Neural progenitor cell (in vitro differentiated cells): ENCODE data around the gene CASTOR2. TPM values are rescaled to one million over a fixed set of nuclear protein-coding genes. Genes with fewer than 3 reads are reported as not detected.
"Not testable (repeated sequence)": the region's sequence is repeated elsewhere in the genome, so short reads cannot be mapped to it uniquely, and the experiment has no call there.

ENCODE experiments used
- DNase-seq: peaks from one replicate; pipeline ENCODE4 v3.0.0-alpha.2; 2016; ENCODE audit warnings: low spot score
- H2AFZ ChIP-seq: fragments of 200-600 bp; sonication (generic); replicated peaks from 2 replicates; pipeline ENCODE4 v1.6.1; 2016; ENCODE audit warnings: antibody characterized with exemption
- H3F3A ChIP-seq: fragments of 200-600 bp; sonication (generic); 2 replicates; pipeline ENCODE4 v1.6.1; 2016; ENCODE audit warnings: antibody characterized with exemption, low read depth
- H3K27ac ChIP-seq: fragments of 200-600 bp; sonication (generic); 2 replicates; pipeline ENCODE4 v1.5.1; 2016; ENCODE audit warnings: mild to moderate bottlenecking
- H3K27me3 ChIP-seq: fragments of 200-600 bp; sonication (generic); 2 replicates; pipeline ENCODE4 v1.6.1; 2016; ENCODE audit warnings: mild to moderate bottlenecking, moderate library complexity
- H3K36me3 ChIP-seq: fragments of 200-600 bp; sonication (generic); 2 replicates; pipeline ENCODE4 v1.5.1; 2016
- H3K4me1 ChIP-seq: fragments of 200-600 bp; sonication (generic); 2 replicates; pipeline ENCODE4 v1.6.1; 2016; ENCODE audit warnings: mixed run types
- H3K4me2 ChIP-seq: fragments of 200-600 bp; sonication (generic); 2 replicates; pipeline ENCODE4 v1.6.1; 2016
- H3K4me3 ChIP-seq: fragments of 200-600 bp; sonication (generic); 2 replicates; pipeline ENCODE4 v1.5.1; 2016
- H3K79me2 ChIP-seq: fragments of 200-600 bp; sonication (generic); 2 replicates; pipeline ENCODE4 v1.6.1; 2016; ENCODE audit warnings: low read depth
- H3K9ac ChIP-seq: fragments of 200-600 bp; sonication (generic); 2 replicates; pipeline ENCODE4 v1.6.1; 2016
- H3K9me3 ChIP-seq: fragments of 200-600 bp; sonication (generic); 2 replicates; pipeline ENCODE4 v1.5.1; 2016; ENCODE audit warnings: low read depth
- H4K20me1 ChIP-seq: fragments of 200-600 bp; sonication (generic); 2 replicates; pipeline ENCODE4 v1.6.1; 2016; ENCODE audit warnings: low read depth
- H3K27ac Mint-ChIP-seq: 3 replicates; pipeline ENCODE4 v1.8.0; 2021; ENCODE audit warnings: mixed read lengths
- H3K27me3 Mint-ChIP-seq: 2 replicates; pipeline ENCODE4 v1.8.0; 2022; ENCODE audit warnings: low read depth, mild to moderate bottlenecking, inconsistent platforms, moderate library complexity, mixed read lengths; ENCODE audit not compliant: insufficient read depth
- H3K36me3 Mint-ChIP-seq: 3 replicates; pipeline ENCODE4 v1.8.0; 2021; ENCODE audit warnings: mixed read lengths
- H3K4me1 Mint-ChIP-seq: 3 replicates; pipeline ENCODE4 v1.8.0; 2021; ENCODE audit warnings: mixed read lengths
- H3K4me3 Mint-ChIP-seq: 3 replicates; pipeline ENCODE4 v1.8.0; 2021; ENCODE audit warnings: mild to moderate bottlenecking, moderate library complexity, mixed read lengths
- H3K9me3 Mint-ChIP-seq: 3 replicates; pipeline ENCODE4 v1.8.0; 2020; ENCODE audit warnings: mixed read lengths
- EZH2 ChIP-seq: fragments of 200-600 bp; sonication (generic); IDR thresholded peaks from 2 replicates; pipeline ENCODE4 v1.6.1; 2017; ENCODE audit warnings: antibody characterized with exemption, mild to moderate bottlenecking, moderate library complexity
- EZH2phosphoT487 ChIP-seq: fragments of 200-600 bp; sonication (generic); IDR thresholded peaks from 2 replicates; pipeline ENCODE4 v1.6.1; 2017; ENCODE audit warnings: antibody characterized with exemption
- total RNA-seq: library from RNA; depleted of rRNA; stranded (reverse); fragments of >200 nt; gene quantifications from 2 replicates; pipeline ENCODE4 v1.2.3, GENCODE V29; 2015; ENCODE audit warnings: low replicate concordance
- TF ChIP-seq, protein P1 (sequence below): fragments of 200-600 bp; sonication (generic); IDR thresholded peaks from 2 replicates; pipeline ENCODE4 v1.5.1; 2017; ENCODE audit warnings: antibody characterized with exemption, mild to moderate bottlenecking

The CASTOR2 gene
- total RNA-seq, 1 donor from 2014 or later, result 11.7 TPM

DNA sequence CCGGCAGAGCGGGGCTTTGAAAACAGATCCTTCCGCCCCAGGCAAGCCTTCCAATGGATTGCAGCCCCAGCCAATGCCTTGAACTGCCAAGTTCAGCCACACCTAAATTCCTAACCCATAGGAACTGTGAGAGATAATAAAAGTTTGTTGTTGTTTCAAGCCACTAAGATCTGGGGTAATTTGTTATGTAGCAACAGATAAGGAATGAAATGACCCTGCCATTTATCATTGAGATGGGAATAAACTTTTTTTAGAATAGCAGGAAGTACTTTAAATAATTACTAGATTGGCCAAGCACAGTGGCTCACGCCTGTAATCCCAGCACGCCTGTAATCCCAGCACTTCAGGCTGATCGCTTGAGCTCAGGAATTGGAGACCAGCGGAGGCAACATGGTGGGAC lies 11.5 kb downstream of the CASTOR2 start:
- not testable (repeated sequence) for H3K27ac Mint-ChIP-seq, H3K9me3 Mint-ChIP-seq, DNase-seq, H3K36me3 Mint-ChIP-seq, H3K4me2 ChIP-seq, H3F3A ChIP-seq, H3K4me1 ChIP-seq, H3K9me3 ChIP-seq, H3K27ac ChIP-seq, H3K79me2 ChIP-seq, H3K4me1 Mint-ChIP-seq, H3K9ac ChIP-seq, H3K4me3 ChIP-seq, H4K20me1 ChIP-seq, H2AFZ ChIP-seq, H3K27me3 Mint-ChIP-seq, H3K36me3 ChIP-seq, H3K4me3 Mint-ChIP-seq, H3K27me3 ChIP-seq

DNA sequence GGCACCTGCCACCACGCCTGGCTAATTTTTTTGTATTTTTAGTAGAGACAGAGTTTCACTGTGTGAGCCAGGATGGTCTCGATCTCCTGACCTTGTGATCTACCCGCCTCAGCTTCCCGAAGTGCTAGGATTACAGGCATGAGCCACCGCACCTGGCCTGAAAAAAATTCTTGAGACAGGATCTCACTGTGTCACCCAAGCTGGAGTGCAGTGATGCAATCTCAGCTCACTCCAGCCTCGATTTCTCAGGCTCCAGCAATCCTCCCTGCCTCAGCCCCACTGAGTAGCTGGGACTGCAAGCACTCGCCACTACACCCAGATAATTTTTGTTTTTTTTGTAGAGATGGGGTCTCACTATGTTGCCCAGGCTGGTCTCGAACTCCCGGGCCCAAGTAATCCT lies 13.0 kb downstream of the CASTOR2 start:
- H3K9ac ChIP-seq, H3K4me1 Mint-ChIP-seq, H3K9me3 Mint-ChIP-seq, H2AFZ ChIP-seq, DNase-seq, H3K4me3 Mint-ChIP-seq, H3K79me2 ChIP-seq, H3K27me3 Mint-ChIP-seq, H3K27ac Mint-ChIP-seq, H3F3A ChIP-seq, H4K20me1 ChIP-seq, H3K4me3 ChIP-seq, H3K36me3 ChIP-seq, H3K36me3 Mint-ChIP-seq, H3K27ac ChIP-seq, H3K4me2 ChIP-seq, H3K9me3 ChIP-seq, H3K4me1 ChIP-seq, H3K27me3 ChIP-seq: not testable (repeated sequence)

DNA sequence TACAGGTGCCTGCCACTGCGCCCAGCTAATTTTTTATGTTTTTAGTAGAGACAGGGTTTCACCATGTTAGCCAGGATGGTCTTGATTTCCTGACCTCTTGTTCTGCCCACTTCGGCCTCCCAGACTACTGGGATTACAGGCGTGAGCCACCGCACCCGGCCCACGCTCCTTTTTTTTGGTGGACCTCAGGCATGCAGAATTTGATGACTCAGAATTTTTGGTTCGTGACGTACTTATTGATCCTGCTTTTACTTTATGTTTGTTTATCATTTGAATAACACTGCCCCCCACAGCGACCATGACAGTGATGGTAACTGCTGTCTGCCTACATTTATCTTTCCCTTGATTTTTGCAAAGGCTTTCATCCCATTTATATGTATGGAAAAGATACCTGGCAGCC lies 23.9 kb downstream of the CASTOR2 start:
- peak overlapping the region; percentile 74 for H3K27ac Mint-ChIP-seq
- H3K27ac ChIP-seq, H3K79me2 ChIP-seq, H3K27me3 ChIP-seq, DNase-seq, H2AFZ ChIP-seq, H3K36me3 ChIP-seq, H3K4me3 ChIP-seq, H3K9me3 ChIP-seq, H3K4me1 Mint-ChIP-seq, H3K4me3 Mint-ChIP-seq, H3K4me1 ChIP-seq, H3K36me3 Mint-ChIP-seq, H3K4me2 ChIP-seq, H3K9me3 Mint-ChIP-seq, H3F3A ChIP-seq, H3K9ac ChIP-seq, H3K27me3 Mint-ChIP-seq: not testable (repeated sequence)
- H4K20me1 ChIP-seq, result peaks cover 50% of the 10 kb centered on the region

DNA sequence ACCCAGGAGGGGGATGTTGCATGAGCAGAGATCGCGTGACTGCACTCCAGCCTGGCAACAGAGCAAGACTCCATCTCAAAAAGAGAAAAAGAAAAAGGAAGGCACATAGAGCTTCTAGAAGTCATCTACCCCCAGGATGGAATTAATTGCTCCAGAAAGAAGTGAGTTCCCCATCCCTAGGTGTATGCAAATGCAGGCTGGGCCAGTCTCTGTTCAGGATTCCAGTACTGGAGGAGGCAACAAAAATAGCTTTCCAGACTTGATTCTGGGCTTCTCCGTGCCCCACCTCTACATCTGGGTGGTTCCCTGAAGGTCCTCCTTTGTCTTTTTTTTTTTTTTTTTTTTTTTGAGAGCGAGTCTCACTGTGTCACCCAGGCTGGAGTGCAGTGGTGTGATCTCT lies 28.6 kb downstream of the CASTOR2 start:
- no peaks in the 10 kb centered on the region for H3K9me3 Mint-ChIP-seq
- no peak overlapping the region for H3K4me3 ChIP-seq
- peaks cover 14% of the 10 kb centered on the region for H3F3A ChIP-seq
- DNase-seq, result no peak
- H3K27ac ChIP-seq, result no peak overlapping the region
- H3K4me3 Mint-ChIP-seq, result no peak overlapping the region
- peaks cover 36% of the 10 kb centered on the region for H3K79me2 ChIP-seq
- H3K36me3 ChIP-seq, result no peaks in the 10 kb centered on the region
- no peak overlapping the region for H3K27ac Mint-ChIP-seq
- peaks cover 36% of the 10 kb centered on the region for H3K4me1 Mint-ChIP-seq
- peaks cover 14% of the 10 kb centered on the region for H3K4me1 ChIP-seq
- no peak overlapping the region for H2AFZ ChIP-seq
- H4K20me1 ChIP-seq, result peaks cover 68% of the 10 kb centered on the region
- no peaks in the 10 kb centered on the region for H3K27me3 ChIP-seq
- H3K27me3 Mint-ChIP-seq, result peaks cover 3% of the 10 kb centered on the region
- no peaks in the 10 kb centered on the region for H3K9me3 ChIP-seq
- H3K9ac ChIP-seq, result no peak overlapping the region
- peaks cover 3% of the 10 kb centered on the region for H3K36me3 Mint-ChIP-seq
- TF ChIP-seq EZH2phosphoT487 (no peak), EZH2 (no peak)
- TF ChIP-seq, protein P1, sequence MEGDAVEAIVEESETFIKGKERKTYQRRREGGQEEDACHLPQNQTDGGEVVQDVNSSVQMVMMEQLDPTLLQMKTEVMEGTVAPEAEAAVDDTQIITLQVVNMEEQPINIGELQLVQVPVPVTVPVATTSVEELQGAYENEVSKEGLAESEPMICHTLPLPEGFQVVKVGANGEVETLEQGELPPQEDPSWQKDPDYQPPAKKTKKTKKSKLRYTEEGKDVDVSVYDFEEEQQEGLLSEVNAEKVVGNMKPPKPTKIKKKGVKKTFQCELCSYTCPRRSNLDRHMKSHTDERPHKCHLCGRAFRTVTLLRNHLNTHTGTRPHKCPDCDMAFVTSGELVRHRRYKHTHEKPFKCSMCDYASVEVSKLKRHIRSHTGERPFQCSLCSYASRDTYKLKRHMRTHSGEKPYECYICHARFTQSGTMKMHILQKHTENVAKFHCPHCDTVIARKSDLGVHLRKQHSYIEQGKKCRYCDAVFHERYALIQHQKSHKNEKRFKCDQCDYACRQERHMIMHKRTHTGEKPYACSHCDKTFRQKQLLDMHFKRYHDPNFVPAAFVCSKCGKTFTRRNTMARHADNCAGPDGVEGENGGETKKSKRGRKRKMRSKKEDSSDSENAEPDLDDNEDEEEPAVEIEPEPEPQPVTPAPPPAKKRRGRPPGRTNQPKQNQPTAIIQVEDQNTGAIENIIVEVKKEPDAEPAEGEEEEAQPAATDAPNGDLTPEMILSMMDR, result no peak
- no peak overlapping the region for H3K4me2 ChIP-seq

DNA sequence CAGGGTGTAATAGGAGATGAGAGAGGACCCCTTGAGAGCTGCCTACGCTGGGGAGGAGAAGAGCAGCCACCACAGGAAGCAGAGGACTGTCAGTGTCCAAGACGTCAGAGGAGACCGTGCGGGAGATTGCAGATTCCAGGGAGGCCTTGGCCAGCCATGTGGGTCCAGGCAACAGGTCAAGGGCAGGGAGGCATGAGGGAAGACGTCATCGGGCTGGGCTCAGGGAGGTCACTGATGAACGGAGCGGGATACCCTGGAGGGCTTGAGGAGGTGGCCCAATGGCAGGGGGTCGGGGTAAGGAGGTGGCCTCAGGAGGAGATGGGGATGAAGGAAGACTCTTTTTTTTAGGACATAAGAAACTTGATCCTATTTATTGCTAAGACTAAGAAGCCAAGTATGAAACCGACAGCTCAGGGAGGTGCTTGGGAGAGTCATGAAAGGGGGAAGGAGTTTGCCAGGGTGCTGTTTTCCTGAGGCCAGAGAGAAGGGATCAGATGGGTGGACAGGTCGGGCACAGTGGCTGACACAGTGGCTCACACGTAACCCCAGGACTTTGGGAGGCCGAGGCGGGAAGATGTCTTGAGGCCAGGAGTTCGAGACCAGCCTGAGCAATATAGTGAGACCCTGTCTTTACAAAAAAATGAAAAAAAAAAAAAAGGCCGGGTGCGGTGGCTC lies 30.5 kb downstream of the CASTOR2 start:
- not testable (repeated sequence) for H3K36me3 ChIP-seq, DNase-seq, H3K9ac ChIP-seq, H3K27me3 ChIP-seq, H3K4me2 ChIP-seq, H2AFZ ChIP-seq, H3K27me3 Mint-ChIP-seq, H3K36me3 Mint-ChIP-seq, H3K4me3 ChIP-seq, H3K9me3 ChIP-seq, H3K4me3 Mint-ChIP-seq, H3K27ac ChIP-seq, H3K9me3 Mint-ChIP-seq
- H3K4me1 Mint-ChIP-seq, result peaks cover 44% of the 10 kb centered on the region
- Histone ChIP-seq H3K4me1 (peaks cover 14% of the 10 kb centered on the region), H3K79me2 (peaks cover 40% of the 10 kb centered on the region), H4K20me1 (peaks cover 64% of the 10 kb centered on the region), H3F3A (peaks cover 14% of the 10 kb centered on the region)
- peak overlapping the region; percentile 32 for H3K27ac Mint-ChIP-seq

DNA sequence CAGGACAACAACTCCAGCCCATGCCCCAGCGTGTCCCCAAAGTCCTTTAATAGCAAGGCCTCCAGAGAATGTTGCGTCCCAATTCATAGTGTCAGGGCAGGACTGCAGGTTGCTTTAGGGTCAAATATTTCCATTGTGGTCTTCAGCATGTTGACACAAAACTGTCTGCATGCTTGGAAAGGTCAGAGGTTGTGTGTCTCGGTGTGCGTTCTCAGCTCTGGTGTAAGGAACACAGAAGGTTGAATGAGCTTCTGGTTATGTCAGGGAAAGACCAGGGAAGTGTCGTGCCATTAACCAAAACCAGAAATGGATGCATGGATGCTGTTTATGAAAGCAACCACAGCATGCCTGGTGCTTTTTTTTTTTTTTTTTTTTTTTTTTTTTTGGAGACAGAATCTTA lies 31.9 kb downstream of the CASTOR2 start:
- peak overlapping the region; percentile 64 for H3K27ac Mint-ChIP-seq
- Histone ChIP-seq H3K79me2 (peaks cover 50% of the 10 kb centered on the region), H4K20me1 (peaks cover 66% of the 10 kb centered on the region)

DNA sequence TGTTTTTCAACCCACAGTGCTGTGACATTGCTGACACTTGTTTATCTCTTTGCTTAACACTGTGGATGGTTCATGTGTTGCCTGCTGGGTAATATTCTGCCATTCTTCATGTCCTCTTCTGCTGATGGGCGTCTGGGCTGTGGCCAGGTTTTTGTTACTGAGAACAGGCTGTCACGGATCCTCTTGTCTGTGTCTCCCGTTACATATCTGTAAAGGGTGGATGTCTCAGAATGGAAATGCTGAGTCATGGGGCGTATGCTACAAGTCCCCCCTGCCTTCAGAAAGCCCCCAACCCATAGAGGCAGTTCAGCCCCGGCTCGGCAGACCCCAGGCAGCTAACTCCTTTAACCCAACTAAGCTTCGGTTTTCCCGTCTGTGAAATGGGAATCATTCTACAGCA lies 33.3 kb downstream of the CASTOR2 start:
- H3F3A ChIP-seq, result peaks cover 13% of the 10 kb centered on the region
- H3K27me3 ChIP-seq, H2AFZ ChIP-seq, H3K27me3 Mint-ChIP-seq, H3K9ac ChIP-seq, H3K9me3 Mint-ChIP-seq, H3K27ac ChIP-seq, H3K36me3 ChIP-seq, H3K9me3 ChIP-seq, H3K4me2 ChIP-seq, DNase-seq, H3K36me3 Mint-ChIP-seq, H3K4me3 Mint-ChIP-seq, H3K4me3 ChIP-seq: not testable (repeated sequence)
- H3K79me2 ChIP-seq, result peaks cover 57% of the 10 kb centered on the region
- Mint-ChIP-seq H3K4me1 (peaks cover 35% of the 10 kb centered on the region), H3K27ac (peak overlapping the region; percentile 53)
- H3K4me1 ChIP-seq, result peaks cover 14% of the 10 kb centered on the region
- H4K20me1 ChIP-seq, result peaks cover 52% of the 10 kb centered on the region

More for the DNA sequence above, 31.9 kb downstream of the CASTOR2 start:
- not testable (repeated sequence) for H3K4me2 ChIP-seq, H3K36me3 Mint-ChIP-seq, H3K27me3 Mint-ChIP-seq, H3K9ac ChIP-seq, H3K4me3 Mint-ChIP-seq, H2AFZ ChIP-seq, H3K36me3 ChIP-seq, H3K4me3 ChIP-seq, H3K9me3 Mint-ChIP-seq, DNase-seq, H3K27me3 ChIP-seq, H3K9me3 ChIP-seq, H3K27ac ChIP-seq
- H3F3A ChIP-seq, result peaks cover 14% of the 10 kb centered on the region
- H3K4me1 Mint-ChIP-seq, result peaks cover 44% of the 10 kb centered on the region
- H3K4me1 ChIP-seq, result peaks cover 14% of the 10 kb centered on the region
